ENCODE measurements around the gene DST.

The DST gene

GRCh38 chr6:56480246-56480645 lies 162.4 kb downstream of the DST start:
- Histone ChIP-seq H3K4me1 (ENCODE audit: control insufficient read depth, insufficient read depth, low read length) (peaks cover 19% of the 10 kb centered on the region), H3K27me3 (ENCODE audit: control insufficient read depth, insufficient read depth, low read length) (no peaks in the 10 kb centered on the region), H3K9ac (ENCODE audit: low read length) (no peak overlapping the region), H3K9me3 (ENCODE audit: control insufficient read depth, low read length) (no peaks in the 10 kb centered on the region), H3K36me3 (ENCODE audit: control insufficient read depth, insufficient read depth, low read length) (no peaks in the 10 kb centered on the region), H3K4me3 (ENCODE audit: low read length) (no peak overlapping the region)

DNA sequence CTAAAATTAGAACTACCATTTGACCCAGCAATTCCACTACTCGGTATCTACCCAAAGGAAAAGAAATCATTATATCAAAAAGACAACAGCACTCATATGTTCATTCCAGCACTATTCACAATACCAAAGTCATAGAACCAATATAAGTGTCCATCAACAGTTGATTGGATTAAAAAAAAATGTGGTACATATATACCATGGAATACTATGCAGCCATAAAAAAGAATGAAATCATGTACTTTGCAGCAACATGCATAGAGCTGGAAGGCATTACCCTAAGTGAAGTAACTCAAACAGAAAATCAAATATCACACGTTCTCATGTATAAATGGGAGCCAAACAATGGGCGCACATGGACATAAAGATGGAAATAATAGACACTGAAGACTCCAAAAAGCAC lies 163.3 kb downstream of the DST start:
- H3K9me3 ChIP-seq (ENCODE audit: control insufficient read depth, low read length), result no peaks in the 10 kb centered on the region
- H3K36me3 ChIP-seq (ENCODE audit: control insufficient read depth, insufficient read depth, low read length), result no peaks in the 10 kb centered on the region
- H3K9ac ChIP-seq (ENCODE audit: low read length), result no peak overlapping the region
- no peak overlapping the region for H3K4me3 ChIP-seq (ENCODE audit: low read length)
- peaks cover 19% of the 10 kb centered on the region for H3K4me1 ChIP-seq (ENCODE audit: control insufficient read depth, insufficient read depth, low read length)
- no peaks in the 10 kb centered on the region for H3K27me3 ChIP-seq (ENCODE audit: control insufficient read depth, insufficient read depth, low read length)

GRCh38 chr6:56478202-56478601 lies 164.5 kb downstream of the DST start:
- Histone ChIP-seq H3K9me3 (ENCODE audit: control insufficient read depth, low read length) (no peaks in the 10 kb centered on the region), H3K4me1 (ENCODE audit: control insufficient read depth, insufficient read depth, low read length) (peaks cover 16% of the 10 kb centered on the region), H3K9ac (ENCODE audit: low read length) (no peak overlapping the region), H3K4me3 (ENCODE audit: low read length) (no peak overlapping the region), H3K27me3 (ENCODE audit: control insufficient read depth, insufficient read depth, low read length) (no peaks in the 10 kb centered on the region), H3K36me3 (ENCODE audit: control insufficient read depth, insufficient read depth, low read length) (no peaks in the 10 kb centered on the region)

GRCh38 chr6:56477241-56477640 lies 165.4 kb downstream of the DST start:
- Histone ChIP-seq H3K9ac (ENCODE audit: low read length) (no peak overlapping the region), H3K4me3 (ENCODE audit: low read length) (no peak overlapping the region), H3K4me1 (ENCODE audit: control insufficient read depth, insufficient read depth, low read length) (peaks cover 9% of the 10 kb centered on the region), H3K36me3 (ENCODE audit: control insufficient read depth, insufficient read depth, low read length) (no peaks in the 10 kb centered on the region), H3K27me3 (ENCODE audit: control insufficient read depth, insufficient read depth, low read length) (no peaks in the 10 kb centered on the region), H3K9me3 (ENCODE audit: control insufficient read depth, low read length) (no peaks in the 10 kb centered on the region)

GRCh38 chr6:56475736-56476457 lies 166.8 kb downstream of the DST start:
- no peak overlapping the region for H3K4me3 ChIP-seq (ENCODE audit: low read length)
- no peaks in the 10 kb centered on the region for H3K9me3 ChIP-seq (ENCODE audit: control insufficient read depth, low read length)
- H3K9ac ChIP-seq (ENCODE audit: low read length), result no peak overlapping the region
- H3K36me3 ChIP-seq (ENCODE audit: control insufficient read depth, insufficient read depth, low read length), result peaks cover 5% of the 10 kb centered on the region
- H3K27me3 ChIP-seq (ENCODE audit: control insufficient read depth, insufficient read depth, low read length), result no peaks in the 10 kb centered on the region
- H3K4me1 ChIP-seq (ENCODE audit: control insufficient read depth, insufficient read depth, low read length), result peaks cover 9% of the 10 kb centered on the region

- Histone ChIP-seq H3K9me3 (ENCODE audit: control insufficient read depth, low read length) (no peaks in the 10 kb centered on the region), H3K27me3 (ENCODE audit: control insufficient read depth, insufficient read depth, low read length) (no peaks in the 10 kb centered on the region), H3K4me1 (ENCODE audit: control insufficient read depth, insufficient read depth, low read length) (peaks cover 9% of the 10 kb centered on the region), H3K36me3 (ENCODE audit: control insufficient read depth, insufficient read depth, low read length) (peaks cover 5% of the 10 kb centered on the region), H3K9ac (ENCODE audit: low read length) (no peak overlapping the region), H3K4me3 (ENCODE audit: low read length) (no peak overlapping the region)
These were observed 168.2 kb downstream of the DST start for GRCh38 chr6:56474532-56474931.

DNA sequence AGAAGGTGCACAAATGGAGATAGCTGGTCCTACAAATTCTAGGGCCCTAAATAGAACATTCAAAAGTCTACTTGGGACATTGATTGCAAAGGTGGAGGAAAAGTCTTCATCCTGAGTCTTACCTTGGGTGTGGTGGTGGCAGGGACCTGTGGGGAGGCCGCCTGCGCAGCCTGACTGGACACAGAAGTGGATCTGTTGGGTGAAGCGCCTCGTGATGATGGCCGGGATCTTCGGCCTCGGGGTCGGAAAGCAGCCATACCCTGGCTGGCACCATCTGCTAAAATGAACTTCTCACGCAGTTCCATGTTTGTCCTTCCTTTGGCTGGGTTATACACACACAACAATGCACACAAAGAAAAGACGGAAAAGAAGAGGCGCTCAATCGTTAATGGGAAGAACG lies 179.2 kb downstream of the DST start:
- H3K9ac ChIP-seq (ENCODE audit: low read length), result no peak overlapping the region
- no peaks in the 10 kb centered on the region for H3K4me1 ChIP-seq (ENCODE audit: control insufficient read depth, insufficient read depth, low read length)
- no peaks in the 10 kb centered on the region for H3K27me3 ChIP-seq (ENCODE audit: control insufficient read depth, insufficient read depth, low read length)
- H3K9me3 ChIP-seq (ENCODE audit: control insufficient read depth, low read length), result no peaks in the 10 kb centered on the region
- no peak overlapping the region for H3K4me3 ChIP-seq (ENCODE audit: low read length)
- peaks cover 2% of the 10 kb centered on the region for H3K36me3 ChIP-seq (ENCODE audit: control insufficient read depth, insufficient read depth, low read length)

GRCh38 chr6:56459030-56459805 lies 183.5 kb downstream of the DST start:
- no peak overlapping the region for H3K9ac ChIP-seq (ENCODE audit: low read length)
- H3K27me3 ChIP-seq (ENCODE audit: control insufficient read depth, insufficient read depth, low read length), result no peaks in the 10 kb centered on the region
- H3K4me1 ChIP-seq (ENCODE audit: control insufficient read depth, insufficient read depth, low read length), result no peaks in the 10 kb centered on the region
- no peaks in the 10 kb centered on the region for H3K36me3 ChIP-seq (ENCODE audit: control insufficient read depth, insufficient read depth, low read length)
- no peaks in the 10 kb centered on the region for H3K9me3 ChIP-seq (ENCODE audit: control insufficient read depth, low read length)
- no peak overlapping the region for H3K4me3 ChIP-seq (ENCODE audit: low read length)

DNA sequence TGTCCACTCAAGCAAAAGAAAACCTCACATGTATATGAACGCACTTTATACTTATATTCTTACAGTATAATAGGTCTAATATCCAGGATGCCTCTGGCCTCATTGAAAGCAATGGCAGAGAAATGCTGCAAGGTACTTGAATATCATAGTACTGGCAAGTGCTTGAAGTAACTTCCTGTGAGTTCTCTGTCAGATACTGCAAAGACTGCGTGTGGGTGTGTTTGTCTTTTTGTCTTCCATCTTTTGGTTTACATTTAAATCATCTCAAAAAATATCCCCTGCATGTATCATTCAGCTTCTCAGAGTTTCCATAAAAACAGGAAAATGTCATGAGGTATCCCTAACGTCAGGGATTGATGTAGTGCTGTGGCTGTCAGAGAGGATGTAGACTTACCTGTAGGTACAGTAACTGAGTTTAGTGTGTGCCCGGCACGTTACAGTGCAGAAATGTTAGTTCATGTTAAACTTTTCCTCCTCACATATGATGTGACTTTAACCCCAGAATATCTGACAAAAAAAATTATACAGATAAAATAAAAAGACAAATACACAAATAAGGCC lies 184.3 kb downstream of the DST start:
- no peak overlapping the region for H3K4me3 ChIP-seq (ENCODE audit: low read length)
- H3K36me3 ChIP-seq (ENCODE audit: control insufficient read depth, insufficient read depth, low read length), result no peaks in the 10 kb centered on the region
- H3K27me3 ChIP-seq (ENCODE audit: control insufficient read depth, insufficient read depth, low read length), result no peaks in the 10 kb centered on the region
- no peaks in the 10 kb centered on the region for H3K4me1 ChIP-seq (ENCODE audit: control insufficient read depth, insufficient read depth, low read length)
- H3K9me3 ChIP-seq (ENCODE audit: control insufficient read depth, low read length), result no peaks in the 10 kb centered on the region
- H3K9ac ChIP-seq (ENCODE audit: low read length), result no peak overlapping the region

DNA sequence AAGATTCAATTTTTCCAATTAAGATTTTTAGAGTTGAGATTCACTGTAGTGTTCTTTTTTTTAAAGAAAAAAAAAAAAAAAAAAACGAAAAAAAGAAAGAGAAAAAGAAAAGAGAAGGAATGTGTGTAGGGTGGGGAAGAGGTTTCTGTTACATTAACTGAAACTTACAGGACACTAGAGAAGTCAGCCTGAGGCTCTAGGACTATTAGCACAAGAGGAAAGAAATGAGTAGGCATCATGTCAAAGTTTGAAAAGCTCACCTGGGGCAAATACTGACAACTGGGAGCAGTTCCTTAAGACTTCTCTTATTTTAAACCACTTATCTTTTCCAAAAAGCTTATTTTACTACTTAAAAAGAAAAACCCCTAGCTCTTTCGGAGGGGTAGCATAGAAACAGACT lies 185.9 kb downstream of the DST start:
- Histone ChIP-seq H3K36me3 (ENCODE audit: control insufficient read depth, insufficient read depth, low read length) (no peaks in the 10 kb centered on the region), H3K4me1 (ENCODE audit: control insufficient read depth, insufficient read depth, low read length) (no peaks in the 10 kb centered on the region), H3K4me3 (ENCODE audit: low read length) (no peak overlapping the region), H3K9me3 (ENCODE audit: control insufficient read depth, low read length) (no peaks in the 10 kb centered on the region), H3K27me3 (ENCODE audit: control insufficient read depth, insufficient read depth, low read length) (no peaks in the 10 kb centered on the region), H3K9ac (ENCODE audit: low read length) (no peak overlapping the region)

- no peaks in the 10 kb centered on the region for H3K9me3 ChIP-seq (ENCODE audit: control insufficient read depth, low read length)
- no peaks in the 10 kb centered on the region for H3K36me3 ChIP-seq (ENCODE audit: control insufficient read depth, insufficient read depth, low read length)
- no peak overlapping the region for H3K4me3 ChIP-seq (ENCODE audit: low read length)
- no peaks in the 10 kb centered on the region for H3K4me1 ChIP-seq (ENCODE audit: control insufficient read depth, insufficient read depth, low read length)
- H3K9ac ChIP-seq (ENCODE audit: low read length), result no peak overlapping the region
- no peaks in the 10 kb centered on the region for H3K27me3 ChIP-seq (ENCODE audit: control insufficient read depth, insufficient read depth, low read length)
These were observed 191.6 kb downstream of the DST start for GRCh38 chr6:56450882-56451739.

- Histone ChIP-seq H3K27me3 (ENCODE audit: control insufficient read depth, insufficient read depth, low read length) (no peaks in the 10 kb centered on the region), H3K4me3 (ENCODE audit: low read length) (no peak overlapping the region), H3K9me3 (ENCODE audit: control insufficient read depth, low read length) (no peaks in the 10 kb centered on the region), H3K4me1 (ENCODE audit: control insufficient read depth, insufficient read depth, low read length) (no peaks in the 10 kb centered on the region), H3K36me3 (ENCODE audit: control insufficient read depth, insufficient read depth, low read length) (no peaks in the 10 kb centered on the region), H3K9ac (ENCODE audit: low read length) (no peak overlapping the region)
These were observed 192.3 kb downstream of the DST start for GRCh38 chr6:56450376-56450775.
